GM06990 (cell line): ENCODE data around the gene LMO7.

ENCODE experiments used
- DNase-seq: peaks from one replicate; pipeline ENCODE4 v3.0.0-alpha.2; 2011; ENCODE audit not compliant: insufficient read length; ENCODE audit errors: extremely low read depth
- H3K27me3 ChIP-seq: replicated peaks from 2 replicates; pipeline ENCODE4 v1.6.0; 2011; ENCODE audit warnings: low read length; ENCODE audit not compliant: control insufficient read depth, insufficient read depth
- H3K36me3 ChIP-seq: 2 replicates; pipeline ENCODE4 v1.5.1; 2011; ENCODE audit warnings: low read length; ENCODE audit not compliant: control insufficient read depth, insufficient read depth
- H3K4me3 ChIP-seq: replicated peaks from 2 replicates; pipeline ENCODE4 v1.5.1; 2011; ENCODE audit warnings: low read depth, mild to moderate bottlenecking, control low read depth, low read length
- CTCF ChIP-seq: IDR thresholded peaks from 2 replicates; pipeline ENCODE4 v1.5.1; 2011; ENCODE audit warnings: low read length, control low read depth, mild to moderate bottlenecking, inconsistent platforms; ENCODE audit not compliant: insufficient read depth, poor library complexity, severe bottlenecking

Gene LMO7

GRCh38 chr13:75762076-75762937 lies 126.2 kb downstream of the LMO7 start:
- no peak for TF ChIP-seq CTCF
- H3K4me3 ChIP-seq, result no peak overlapping the region; the same call in 1 of the 2 replicates
- no peaks in the 10 kb centered on the region for H3K27me3 ChIP-seq
- DNase-seq, result peak; percentile 71
- no peaks in the 10 kb centered on the region; the same call in 1 of the 2 replicates for H3K36me3 ChIP-seq

GRCh38 chr13:75762955-75763354 lies 126.8 kb downstream of the LMO7 start:
- Histone ChIP-seq H3K36me3 (no peaks in the 10 kb centered on the region; the same call in 1 of the 2 replicates), H3K4me3 (no peak overlapping the region), H3K27me3 (no peaks in the 10 kb centered on the region)
- no peak for TF ChIP-seq CTCF
- DNase-seq, result no peak

GRCh38 chr13:75763512-75763911 lies 127.4 kb downstream of the LMO7 start:
- TF ChIP-seq CTCF, result no peak
- Histone ChIP-seq H3K4me3 (no peak overlapping the region), H3K36me3 (no peaks in the 10 kb centered on the region; the same call in 1 of the 2 replicates), H3K27me3 (no peaks in the 10 kb centered on the region)
- no peak for DNase-seq

GRCh38 chr13:75764251-75764925 lies 128.3 kb downstream of the LMO7 start:
- DNase-seq, result no peak
- no peak for TF ChIP-seq CTCF
- Histone ChIP-seq H3K4me3 (no peak overlapping the region), H3K27me3 (no peaks in the 10 kb centered on the region), H3K36me3 (no peaks in the 10 kb centered on the region)

GRCh38 chr13:75764926-75765310 lies 128.8 kb downstream of the LMO7 start:
- no peak overlapping the region for H3K4me3 ChIP-seq
- DNase-seq, result no peak
- no peak for TF ChIP-seq CTCF
- no peaks in the 10 kb centered on the region for H3K36me3 ChIP-seq
- no peaks in the 10 kb centered on the region for H3K27me3 ChIP-seq
